Caco-2 (cell line): ENCODE data around the gene TMEM266. TPM values are rescaled to one million over a fixed set of nuclear protein-coding genes. Genes with fewer than 3 reads are reported as not detected.

ENCODE experiments used
- BruUV-seq: library from RNA; stranded (reverse); fragments of 400-500 nt; replicated peaks from 2 replicates; lab custom pipeline; 2021; lab: Mats Ljungman, UMichigan
- CTCF ChIA-PET: fragments of 300-600 bp; sonication (Branson Sonifier 250); formaldehyde crosslinking; loops from one replicate; lab custom pipeline; 2022; ENCODE audit warnings: antibody characterized with exemption; lab: Charles Lee
- POLR2A ChIA-PET: fragments of 300-600 bp; sonication (Branson Sonifier 250); formaldehyde crosslinking; loops from one replicate; lab custom pipeline; 2022; ENCODE audit warnings: antibody characterized with exemption; lab: Charles Lee
- DNase-seq, 2 experiments: peaks; one replicate each; pipeline versions ENCODE4 v3.0.0 to v3.0.0-alpha.2; 2020 to 2022
- H3K27me3 ChIP-seq: replicated peaks from 2 replicates; pipeline ENCODE4 v1.6.0; 2011; ENCODE audit warnings: low read length; ENCODE audit not compliant: control insufficient read depth, insufficient read depth
- H3K36me3 ChIP-seq: 2 replicates; pipeline ENCODE4 v1.5.1; 2011; ENCODE audit warnings: low read length; ENCODE audit not compliant: control insufficient read depth, insufficient read depth
- H3K4me1 ChIP-seq: fragments of 250-450 bp; sonication (Bioruptor Pico); 2 replicates; pipeline ENCODE4 v1.5.1; 2020; ENCODE audit warnings: mild to moderate bottlenecking
- H3K4me3 ChIP-seq: 2 replicates; pipeline ENCODE4 v1.5.1; 2011; ENCODE audit warnings: low read depth, mild to moderate bottlenecking, control low read depth, low read length
- H3K9me3 ChIP-seq: fragments of 250-450 bp; sonication (Bioruptor Pico); 2 replicates; pipeline ENCODE4 v1.5.1; 2020; ENCODE audit warnings: mild to moderate bottlenecking, moderate library complexity
- H3K27ac Mint-ChIP-seq: one replicate; pipeline ENCODE4 v1.8.0; 2022; ENCODE audit warnings: mixed read lengths; ENCODE audit not compliant: unreplicated experiment
- H3K27me3 Mint-ChIP-seq: one replicate; pipeline ENCODE4 v1.8.0; 2022; ENCODE audit warnings: mixed read lengths; ENCODE audit not compliant: insufficient read depth, unreplicated experiment
- H3K36me3 Mint-ChIP-seq: one replicate; pipeline ENCODE4 v1.8.0; 2022; ENCODE audit warnings: mild to moderate bottlenecking, mixed read lengths; ENCODE audit not compliant: insufficient read depth, unreplicated experiment
- H3K4me1 Mint-ChIP-seq: one replicate; pipeline ENCODE4 v1.8.0; 2022; ENCODE audit warnings: low read depth, mixed read lengths; ENCODE audit not compliant: unreplicated experiment
- H3K4me3 Mint-ChIP-seq: one replicate; pipeline ENCODE4 v1.8.0; 2022; ENCODE audit warnings: mild to moderate bottlenecking, moderate library complexity, mixed read lengths; ENCODE audit not compliant: unreplicated experiment
- H3K9me3 Mint-ChIP-seq: one replicate; pipeline ENCODE4 v1.8.0; 2022; ENCODE audit warnings: mixed read lengths; ENCODE audit not compliant: unreplicated experiment
- CTCF ChIP-seq, 2 experiments: fragments of 200-600 bp in 1 of 2; IDR thresholded peaks; 1 replicate in 1 of 2; 2 replicates in 1 of 2; pipeline versions ENCODE4 v1.5.1 to v1.8.0; 2011 to 2022; ENCODE audit warnings: antibody characterized with exemption in 1 of 2, control low read depth in 1 of 2, inconsistent platforms in 1 of 2, low read depth in 1 of 2, low read length in 1 of 2, mild to moderate bottlenecking in 1 of 2, moderate library complexity in 1 of 2; ENCODE audit not compliant: insufficient read depth in 1 of 2, severe bottlenecking in 1 of 2, unreplicated experiment in 1 of 2
- intact Hi-C: fragments of 100-400 bp; cut with micrococcal nuclease; formaldehyde crosslinking; loops from one replicate; pipeline ENCODE4 v1.10.0; 2022; ENCODE audit not compliant: unreplicated experiment
- total RNA-seq: library from RNA; stranded (reverse); gene quantifications from 2 replicates; pipeline ENCODE4 v1.2.3, GENCODE V29; 2022

TMEM266 gene
- total RNA-seq, 1 experiment from 2014 or later: 0.27 TPM

GRCh38 chr15:76208084-76208785 is 148.4 kb downstream of the TMEM266 start:
- Mint-ChIP-seq H3K4me1 (no peaks in the 10 kb centered on the region), H3K36me3 (peaks cover 68% of the 10 kb centered on the region), H3K27me3 (no peaks in the 10 kb centered on the region), H3K4me3 (no peak overlapping the region), H3K9me3 (no peaks in the 10 kb centered on the region), H3K27ac (peak overlapping the region; percentile 46)
- DNase-seq: no peak
- Histone ChIP-seq H3K9me3 (no peaks in the 10 kb centered on the region), H3K36me3 (no peaks in the 10 kb centered on the region; the same call in 1 of the 2 replicates), H3K27me3 (no peaks in the 10 kb centered on the region), H3K4me1 (no peaks in the 10 kb centered on the region), H3K4me3 (no peak overlapping the region)
- POLR2A ChIA-PET: no interaction called here
- no peak for TF ChIP-seq CTCF (IDR thresholded peaks at IDR 0.05; ENCODE audit: insufficient read depth in 1 of 2, low read depth in 1 of 2, low read length in 1 of 2, severe bottlenecking in 1 of 2, unreplicated experiment in 1 of 2)
- CTCF ChIA-PET: interaction anchor here (1.0 kb wide), 1 partner anchor 126 kb away, joined by 3 read pairs; no protein-coding TSS in a partner anchor
- intact Hi-C loops: no loop called here
- no TSS peak for BruUV-seq

DNA sequence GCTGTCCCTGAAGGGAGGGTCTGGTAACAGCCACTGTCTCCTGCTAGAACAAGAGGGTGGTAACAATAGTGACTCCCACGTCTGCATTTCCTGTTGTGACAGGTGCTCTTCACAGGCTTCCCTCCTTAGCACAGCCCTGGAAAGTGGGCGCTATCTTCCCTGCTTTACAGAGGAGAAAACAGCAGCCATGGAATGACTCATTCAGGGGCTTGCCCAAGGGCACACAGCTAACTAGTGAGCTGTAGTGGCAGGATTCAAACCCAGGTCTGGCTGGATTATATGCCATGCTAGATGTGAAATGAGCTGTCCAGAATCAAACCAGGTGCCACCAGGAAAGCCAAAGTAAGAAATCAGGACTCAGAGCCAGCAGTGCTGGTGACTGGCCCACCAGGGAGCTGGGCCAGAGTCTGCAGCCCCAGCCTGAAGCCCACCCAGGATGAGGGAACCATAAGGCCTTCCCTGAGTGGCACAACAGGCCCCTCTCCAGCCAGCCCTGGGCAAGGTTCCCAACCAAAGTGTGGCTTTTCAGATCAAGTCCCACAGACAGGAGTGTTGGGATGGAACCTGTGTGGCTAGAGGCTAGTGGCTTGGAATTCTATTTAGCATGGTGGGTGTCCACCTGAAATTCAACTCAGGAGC is 149.1 kb downstream of the TMEM266 start:
- no peak for DNase-seq
- Histone ChIP-seq H3K4me1 (no peaks in the 10 kb centered on the region), H3K4me3 (no peak overlapping the region), H3K9me3 (no peaks in the 10 kb centered on the region), H3K27me3 (no peaks in the 10 kb centered on the region), H3K36me3 (no peaks in the 10 kb centered on the region; the same call in 1 of the 2 replicates)
- intact Hi-C loops: no loop called here
- ChIA-PET CTCF (no interaction called here), POLR2A (no interaction called here)
- Mint-ChIP-seq H3K4me3 (no peak overlapping the region), H3K27ac (no peak overlapping the region), H3K36me3 (peaks cover 68% of the 10 kb centered on the region), H3K27me3 (no peaks in the 10 kb centered on the region), H3K9me3 (no peaks in the 10 kb centered on the region), H3K4me1 (no peaks in the 10 kb centered on the region)
- TF ChIP-seq CTCF (IDR thresholded peaks at IDR 0.05; ENCODE audit: insufficient read depth in 1 of 2, low read depth in 1 of 2, low read length in 1 of 2, severe bottlenecking in 1 of 2, unreplicated experiment in 1 of 2): no peak
- BruUV-seq: no TSS peak

DNA sequence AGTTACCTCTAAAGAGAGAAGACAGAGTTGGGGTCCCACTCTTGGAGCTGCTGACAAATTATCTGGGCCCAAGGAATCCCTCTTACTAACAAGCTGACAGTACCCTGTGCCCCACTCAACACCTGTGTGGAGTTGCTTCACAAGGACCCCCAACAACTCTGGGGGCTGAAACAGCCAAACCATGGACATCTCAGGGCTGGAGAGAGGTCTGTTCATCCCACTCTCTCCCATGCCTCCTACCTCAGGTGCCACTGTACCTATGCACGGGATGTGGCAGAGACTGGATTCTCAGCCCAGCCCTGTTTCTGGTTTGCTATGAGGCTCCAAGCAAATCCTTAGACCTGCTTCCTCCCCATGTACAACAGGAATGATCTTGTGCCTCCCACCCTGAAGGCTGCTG is 149.7 kb downstream of the TMEM266 start:
- H3K27me3 ChIP-seq: no peaks in the 10 kb centered on the region
- no peaks in the 10 kb centered on the region for H3K27me3 Mint-ChIP-seq
- peaks cover 72% of the 10 kb centered on the region for H3K36me3 Mint-ChIP-seq
- no peaks in the 10 kb centered on the region for H3K4me1 Mint-ChIP-seq
- POLR2A ChIA-PET: no interaction called here
- H3K9me3 ChIP-seq: no peaks in the 10 kb centered on the region
- CTCF ChIA-PET: no interaction called here
- no peaks in the 10 kb centered on the region; the same call in 1 of the 2 replicates for H3K36me3 ChIP-seq
- intact Hi-C loops: no loop called here
- no peak overlapping the region for H3K27ac Mint-ChIP-seq
- no TSS peak for BruUV-seq
- H3K4me3 ChIP-seq: no peak overlapping the region
- H3K9me3 Mint-ChIP-seq: no peaks in the 10 kb centered on the region
- H3K4me3 Mint-ChIP-seq: no peak overlapping the region
- TF ChIP-seq CTCF (IDR thresholded peaks at IDR 0.05; ENCODE audit: insufficient read depth in 1 of 2, low read depth in 1 of 2, low read length in 1 of 2, severe bottlenecking in 1 of 2, unreplicated experiment in 1 of 2): no peak
- H3K4me1 ChIP-seq: no peaks in the 10 kb centered on the region
- DNase-seq: no peak
